ENCODE results near the gene JADE1.

DNA sequence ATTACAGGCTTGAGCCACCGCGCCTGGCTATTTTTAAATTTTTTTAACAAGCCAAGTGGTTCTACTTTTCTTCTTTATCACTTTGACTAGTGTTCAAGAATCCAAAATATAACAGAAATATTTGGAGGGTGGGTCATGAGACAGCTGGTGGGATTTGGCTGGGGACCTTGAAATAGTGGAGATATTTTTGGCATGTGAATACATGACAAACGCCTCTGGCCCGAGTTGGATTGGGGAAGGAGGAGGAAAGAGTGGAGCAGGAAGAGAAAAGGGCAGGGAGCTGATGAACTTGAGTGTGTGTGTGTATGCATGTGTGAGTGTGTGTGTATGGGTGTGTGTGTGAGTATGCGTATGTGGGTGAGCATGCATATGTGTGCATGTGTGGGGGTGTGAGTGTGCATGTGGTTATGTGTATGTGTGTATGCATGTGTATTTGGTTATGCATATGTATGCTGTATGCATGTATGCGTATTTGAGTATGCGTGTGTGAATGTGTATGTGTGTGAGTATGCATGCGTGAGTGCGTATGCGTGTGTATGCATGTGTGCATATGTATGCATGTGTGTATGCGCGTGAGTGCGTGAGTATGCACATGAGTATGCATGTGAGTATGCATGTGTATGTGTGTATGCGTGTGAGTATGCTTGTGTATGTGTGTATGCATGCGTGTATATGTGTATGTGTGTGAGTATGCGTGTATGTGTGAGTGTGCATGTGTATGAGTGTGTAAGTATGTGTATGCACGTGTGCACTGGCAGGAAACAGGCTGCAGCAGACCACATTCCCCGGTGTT is 49.6 kb downstream of the JADE1 start:
- TF ChIP-seq SUZ12 (IDR thresholded peaks at IDR 0.05; ENCODE audit: extremely low read depth, insufficient read depth, insufficient read length) (no peak), ZNF274 (IDR thresholded peaks at IDR 0.05; ENCODE audit: low read depth, low read length) (no peak)
